ENCODE data around the gene BAZ2B. TPM values are rescaled to one million over a fixed set of nuclear protein-coding genes. Genes with fewer than 3 reads are reported as not detected.
A peak's percentile ranks its signal among the peaks of the same experiment; 100 is the strongest.

BAZ2B gene
- total RNA-seq, 1 experiment from 2014 or later, result 33.0 TPM

- TF ChIP-seq MXD4 (CRISPR knock-in tag; IDR thresholded peaks at IDR 0.05; ENCODE audit: borderline replicate concordance) (no peak), E2F1 (CRISPR knock-in tag; IDR thresholded peaks at IDR 0.05) (no peak), FOXK1 (CRISPR knock-in tag; IDR thresholded peaks at IDR 0.05) (no peak), SMAD3 (CRISPR knock-in tag; IDR thresholded peaks at IDR 0.05; ENCODE audit: borderline replicate concordance) (no peak), NFATC4 (CRISPR knock-in tag; IDR thresholded peaks at IDR 0.05) (no peak), ZNF396 (CRISPR knock-in tag; IDR thresholded peaks at IDR 0.05; ENCODE audit: borderline replicate concordance) (no peak), ATF1 (CRISPR knock-in tag; IDR thresholded peaks at IDR 0.05) (0 out of 2 replicates have a peak, but pooled peaks have one; percentile 17), NFYB (CRISPR knock-in tag; conservative IDR thresholded peaks at IDR 0.05; ENCODE audit: low read depth) (no peak), ZSCAN18 (CRISPR knock-in tag; IDR thresholded peaks at IDR 0.05) (no peak), ZNF512 (CRISPR knock-in tag; IDR thresholded peaks at IDR 0.05; ENCODE audit: borderline replicate concordance) (no peak), ETV6 (CRISPR knock-in tag; IDR thresholded peaks at IDR 0.05) (no peak), AFF4 (CRISPR knock-in tag; IDR thresholded peaks at IDR 0.05; ENCODE audit: borderline replicate concordance) (no peak), E2F5 (CRISPR knock-in tag; IDR thresholded peaks at IDR 0.05) (peak; percentile 59)
These were observed 329.5 kb downstream of the BAZ2B start (continued) for GRCh38 chr2:159286709-159287441.

GRCh38 chr2:159285929-159286708, 330.2 kb downstream of the BAZ2B start, which contains the start of gene WDSUB1:
TSS of gene WDSUB1 (minus strand) at chr2:159286703. CDS start at chr2:159283069, 3,634 bp downstream.
- Mint-ChIP-seq H3K4me1 (peaks cover 20% of the 10 kb centered on the region), H3K4me3 (peak within 1 kb of the TSS; percentile 82), H3K27ac (peak within 1 kb of the TSS; percentile 98), H3K9me3 (no peaks in the 10 kb centered on the region), H3K27me3 (ENCODE audit: low read depth) (peaks cover 3% of the 10 kb centered on the region; the same call in 1 of the 2 replicates), H3K36me3 (peaks cover 6% of the 10 kb centered on the region; the same call in 1 of the 2 replicates)
- peak; percentile 65 for DNase-seq (ENCODE audit: low spot score)
- CTCF ChIA-PET, result interaction anchor here (0.6 to 1.7 kb wide), 4 partner anchors 11 to 636 kb away, joined by 3 to 4 read pairs (median 3); no protein-coding TSS in a partner anchor
- peak; percentile 29 for ATAC-seq
- POLR2A ChIA-PET, result interaction anchor here (0.7 kb wide), 2 partner anchors 22 to 326 kb away, joined by 3 read pairs; no protein-coding TSS in a partner anchor
- TF ChIP-seq E2F1 (CRISPR knock-in tag; IDR thresholded peaks at IDR 0.05), result 0 out of 2 replicates have a peak, but pooled peaks have one; percentile 59
- TF ChIP-seq PREB (CRISPR knock-in tag; IDR thresholded peaks at IDR 0.05; ENCODE audit: borderline replicate concordance), result 0 out of 2 replicates have a peak, but pooled peaks have one; percentile 38
- TF ChIP-seq JAZF1 (CRISPR knock-in tag; IDR thresholded peaks at IDR 0.05), result no peak
- 0 out of 2 replicates have a peak, but pooled peaks have one; percentile 41 for TF ChIP-seq NFATC4 (CRISPR knock-in tag; IDR thresholded peaks at IDR 0.05)
- TF ChIP-seq ZNF512 (CRISPR knock-in tag; IDR thresholded peaks at IDR 0.05; ENCODE audit: borderline replicate concordance), result 0 out of 2 replicates have a peak, but pooled peaks have one; percentile 32
- peak; percentile 94; the same call in 1 of the 2 replicates for TF ChIP-seq ELF4 (CRISPR knock-in tag; IDR thresholded peaks at IDR 0.05; ENCODE audit: low read depth)

Measured in WTC11 (cell line).